8988T (cell line): ENCODE data around the gene GPR35.

ENCODE experiments used
- DNase-seq: peaks from one replicate; pipeline ENCODE4 v3.0.0; 2011

The GPR35 gene

GRCh38 chr2:240626531-240627300 is 1.4 kb downstream of the GPR35 start:
- DNase-seq = peak; percentile 22

GRCh38 chr2:240627736-240628506 is 2.6 kb downstream of the GPR35 start:
- peak; percentile 26 for DNase-seq

- DNase-seq = peak; percentile 23
Measured at GRCh38 chr2:240628507-240628807, 3.2 kb downstream of the GPR35 start.

- DNase-seq = peak; percentile 15
Measured at GRCh38 chr2:240628808-240629618, 3.7 kb downstream of the GPR35 start.

- DNase-seq = peak; percentile 11
Measured at GRCh38 chr2:240629619-240629967, 4.3 kb downstream of the GPR35 start.

- peak; percentile 14 for DNase-seq
Measured at GRCh38 chr2:240629968-240630770, 4.9 kb downstream of the GPR35 start.

- no peak for DNase-seq
Measured at GRCh38 chr2:240630771-240631547, 5.7 kb downstream of the GPR35 start.

GRCh38 chr2:240631548-240632305 is 6.4 kb downstream of the GPR35 start:
- no peak for DNase-seq

- no peak for DNase-seq
Measured at GRCh38 chr2:240632306-240632721, 7.0 kb downstream of the GPR35 start.

- DNase-seq = no peak
Measured at GRCh38 chr2:240635121-240635997, 10.1 kb downstream of the GPR35 start.

- no peak for DNase-seq
Measured at GRCh38 chr2:240635998-240636547, 10.8 kb downstream of the GPR35 start.

GRCh38 chr2:240636563-240637115 is 11.4 kb downstream of the GPR35 start:
- no peak for DNase-seq

- peak; percentile 15 for DNase-seq
Measured at GRCh38 chr2:240637116-240637900, 12.0 kb downstream of the GPR35 start.

- DNase-seq = no peak
Measured at GRCh38 chr2:240637901-240638345, 12.6 kb downstream of the GPR35 start.

GRCh38 chr2:240638512-240639160 is 13.4 kb downstream of the GPR35 start:
- peak; percentile 12 for DNase-seq

GRCh38 chr2:240639566-240639965 is 14.3 kb downstream of the GPR35 start:
- DNase-seq = no peak

- DNase-seq = peak; percentile 96
Measured at GRCh38 chr2:240640939-240641338, 15.7 kb downstream of the GPR35 start.
